Measurements from ENCODE around the gene FRMD4A.

The FRMD4A gene

DNA sequence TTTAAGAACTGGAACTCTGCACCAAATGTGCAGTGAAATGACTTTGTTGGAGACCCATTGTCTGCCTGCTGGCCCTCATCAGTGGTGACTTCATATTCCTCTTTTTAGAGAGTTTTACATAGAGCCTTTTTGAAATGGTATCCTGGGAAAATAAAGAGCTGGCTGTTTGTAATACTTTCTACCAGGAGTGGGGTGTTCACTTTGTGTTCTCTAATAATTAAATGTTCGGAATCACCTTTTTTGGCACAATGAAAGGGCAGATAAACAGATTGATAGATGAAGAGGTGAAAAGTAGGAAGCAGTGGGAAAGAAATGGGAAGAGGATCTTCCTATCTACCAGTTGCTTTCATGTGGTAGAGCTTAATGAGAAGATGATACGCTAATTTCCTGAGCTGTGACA, 688.4 kb downstream of the FRMD4A start:
- no peak for DNase-seq (ENCODE audit: extremely low spot score)
- POLR2A ChIA-PET = no interaction called here
- CTCF ChIA-PET = no interaction called here
- TF ChIP-seq, protein P1, sequence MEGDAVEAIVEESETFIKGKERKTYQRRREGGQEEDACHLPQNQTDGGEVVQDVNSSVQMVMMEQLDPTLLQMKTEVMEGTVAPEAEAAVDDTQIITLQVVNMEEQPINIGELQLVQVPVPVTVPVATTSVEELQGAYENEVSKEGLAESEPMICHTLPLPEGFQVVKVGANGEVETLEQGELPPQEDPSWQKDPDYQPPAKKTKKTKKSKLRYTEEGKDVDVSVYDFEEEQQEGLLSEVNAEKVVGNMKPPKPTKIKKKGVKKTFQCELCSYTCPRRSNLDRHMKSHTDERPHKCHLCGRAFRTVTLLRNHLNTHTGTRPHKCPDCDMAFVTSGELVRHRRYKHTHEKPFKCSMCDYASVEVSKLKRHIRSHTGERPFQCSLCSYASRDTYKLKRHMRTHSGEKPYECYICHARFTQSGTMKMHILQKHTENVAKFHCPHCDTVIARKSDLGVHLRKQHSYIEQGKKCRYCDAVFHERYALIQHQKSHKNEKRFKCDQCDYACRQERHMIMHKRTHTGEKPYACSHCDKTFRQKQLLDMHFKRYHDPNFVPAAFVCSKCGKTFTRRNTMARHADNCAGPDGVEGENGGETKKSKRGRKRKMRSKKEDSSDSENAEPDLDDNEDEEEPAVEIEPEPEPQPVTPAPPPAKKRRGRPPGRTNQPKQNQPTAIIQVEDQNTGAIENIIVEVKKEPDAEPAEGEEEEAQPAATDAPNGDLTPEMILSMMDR (IDR thresholded peaks at IDR 0.05; ENCODE audit: control extremely low read depth, extremely low read depth, low read depth, missing control alignments) = no peak

DNA sequence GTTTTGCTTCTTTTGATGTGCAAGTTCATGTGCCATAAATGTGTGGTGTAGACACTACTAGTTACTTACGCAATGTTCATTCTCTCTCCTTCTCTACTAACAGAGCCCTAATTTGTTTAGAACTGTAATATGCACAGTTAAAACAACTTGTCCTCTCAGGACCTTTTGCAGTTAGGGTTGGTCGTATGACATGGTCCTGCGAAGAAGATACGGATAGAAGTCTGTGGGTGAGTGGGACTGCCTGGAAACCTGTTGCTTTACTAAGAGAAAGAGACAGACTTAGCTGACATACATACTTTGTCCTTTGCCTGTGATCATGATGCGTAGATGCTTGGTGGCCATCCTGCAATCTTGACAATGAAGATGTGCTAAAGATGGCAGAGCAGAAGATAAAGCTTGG, 692.8 kb downstream of the FRMD4A start:
- TF ChIP-seq, protein P1 (IDR thresholded peaks at IDR 0.05; ENCODE audit: control extremely low read depth, extremely low read depth, low read depth, missing control alignments) = no peak
- ChIA-PET CTCF (interaction anchor here (1.3 to 4.9 kb wide), 2 partner anchors 12 to 33 kb away, joined by 4 to 19 read pairs; no protein-coding TSS in a partner anchor), POLR2A (no interaction called here)
- no peak for DNase-seq (ENCODE audit: extremely low spot score)

DNA sequence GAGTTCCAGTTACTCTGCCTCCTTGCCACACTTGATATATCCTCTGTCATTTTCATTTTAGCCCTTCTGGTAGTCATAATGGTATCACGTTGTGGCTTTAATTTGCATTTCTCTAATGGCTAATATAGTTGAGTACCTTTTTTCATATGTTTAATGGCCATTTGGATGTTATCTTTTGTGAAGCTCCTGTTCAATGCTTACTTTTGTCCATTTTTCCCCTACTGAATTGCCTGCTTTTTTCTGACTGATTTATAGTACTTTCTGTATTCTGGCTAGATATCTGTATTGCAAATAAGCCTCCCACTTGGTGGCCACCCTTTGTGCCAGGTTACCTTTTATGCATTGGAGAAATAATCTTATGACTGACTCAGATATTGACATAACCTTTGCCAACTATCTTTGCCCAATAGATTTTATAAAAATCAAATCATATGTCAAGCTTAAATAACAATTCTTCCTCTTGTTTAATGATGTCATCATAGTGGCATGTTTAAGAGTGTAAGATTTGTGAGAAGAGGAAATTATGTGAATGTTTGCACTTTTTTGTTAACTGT, 693.3 kb downstream of the FRMD4A start:
- POLR2A ChIA-PET = no interaction called here

DNA sequence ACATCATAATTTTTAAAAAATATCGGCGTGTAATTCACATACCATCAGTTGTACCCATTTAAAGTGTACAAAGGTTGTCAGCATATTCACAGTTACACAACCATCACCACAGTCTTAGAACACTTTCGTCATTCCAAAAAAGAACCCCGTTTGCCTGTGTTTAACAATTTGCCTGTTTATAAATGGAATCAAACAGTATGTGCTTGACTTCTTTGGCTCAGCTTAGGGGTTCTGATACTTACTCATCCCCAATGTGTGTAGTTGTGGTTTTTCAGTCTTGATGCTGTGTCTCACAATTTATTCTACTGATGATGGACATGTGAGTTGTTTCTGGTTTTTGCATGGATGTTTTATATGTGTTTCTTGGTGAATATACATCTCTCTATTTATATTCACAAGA, 693.9 kb downstream of the FRMD4A start:
- CTCF ChIA-PET = interaction anchor here (2.7 kb wide), 1 partner anchor 8 kb away, joined by 12 read pairs; no protein-coding TSS in a partner anchor
- TF ChIP-seq, protein P1 (IDR thresholded peaks at IDR 0.05; ENCODE audit: control extremely low read depth, extremely low read depth, low read depth, missing control alignments) = no peak
- POLR2A ChIA-PET = no interaction called here

More for the DNA sequence above, 693.3 kb downstream of the FRMD4A start:
- TF ChIP-seq, protein P1 (IDR thresholded peaks at IDR 0.05; ENCODE audit: control extremely low read depth, extremely low read depth, low read depth, missing control alignments) = no peak
- no peak for DNase-seq (ENCODE audit: extremely low spot score)
- CTCF ChIA-PET = interaction anchor here (1.3 to 4.9 kb wide), 2 partner anchors 13 to 33 kb away, joined by 4 to 19 read pairs; no protein-coding TSS in a partner anchor

DNA sequence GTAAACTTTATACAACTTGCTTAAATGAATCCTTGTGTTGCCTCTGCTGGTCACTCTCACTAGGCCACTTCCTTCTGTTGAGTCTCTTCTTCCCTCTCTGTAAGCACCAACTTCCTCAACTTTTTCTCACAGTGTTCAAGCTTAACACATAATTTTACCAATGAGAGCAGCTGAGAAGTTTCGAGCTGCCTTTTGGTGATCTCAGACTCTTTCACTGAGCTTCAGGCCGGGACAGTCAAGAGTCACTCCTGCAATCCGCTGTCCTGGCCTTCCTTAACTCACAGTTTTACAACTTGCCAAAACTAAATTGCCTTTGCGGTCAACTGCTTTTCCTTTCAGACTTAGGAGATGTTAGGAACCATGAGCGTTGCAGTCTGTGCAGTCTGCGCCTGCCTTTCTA, 696.5 kb downstream of the FRMD4A start:
- TF ChIP-seq, protein P1 (IDR thresholded peaks at IDR 0.05; ENCODE audit: control extremely low read depth, extremely low read depth, low read depth, missing control alignments) = no peak
- ChIA-PET POLR2A (no interaction called here), CTCF (interaction anchor here (0.8 to 2.7 kb wide), 3 partner anchors 11 to 25 kb away, joined by 3 to 12 read pairs (median 6); no protein-coding TSS in a partner anchor)
- DNase-seq (ENCODE audit: extremely low spot score) = no peak

More for the DNA sequence above, 693.9 kb downstream of the FRMD4A start:
- DNase-seq (ENCODE audit: extremely low spot score) = no peak

DNA sequence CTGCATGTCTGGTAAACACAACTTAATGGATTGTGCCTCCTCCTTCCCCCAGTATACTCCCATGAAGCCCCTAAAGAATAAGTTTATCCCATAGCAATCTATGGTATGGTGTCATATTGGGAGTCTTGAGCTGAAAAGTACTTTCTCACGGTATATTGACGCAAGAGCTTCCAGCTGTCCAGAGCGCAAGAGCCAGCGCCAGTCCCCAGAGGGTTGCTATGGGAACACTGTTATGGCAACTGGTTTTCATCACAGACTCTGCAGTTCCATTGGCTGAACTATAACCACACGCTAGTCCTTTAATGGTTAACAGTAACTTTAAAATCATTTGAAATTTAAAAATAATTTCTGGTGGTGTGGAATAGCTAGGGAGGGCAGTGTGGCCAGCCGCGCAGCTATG, 697.0 kb downstream of the FRMD4A start:
- ChIA-PET CTCF (interaction anchor here (0.8 to 1.9 kb wide), 2 partner anchors 19 to 26 kb away, joined by 3 to 6 read pairs; no protein-coding TSS in a partner anchor), POLR2A (no interaction called here)
- DNase-seq (ENCODE audit: extremely low spot score) = no peak
- TF ChIP-seq, protein P1 (IDR thresholded peaks at IDR 0.05; ENCODE audit: control extremely low read depth, extremely low read depth, low read depth, missing control alignments) = no peak
